HG03565 (cell line): ENCODE measurements around the gene MIX23.

ENCODE experiments used
- ATAC-seq: cut with Tn5 transposase; IDR thresholded peaks from one replicate; pipeline ENCODE4 v1.9.1; 2021; ENCODE audit warnings: mild to moderate bottlenecking, moderate library complexity; ENCODE audit not compliant: unreplicated experiment

The MIX23 gene

DNA sequence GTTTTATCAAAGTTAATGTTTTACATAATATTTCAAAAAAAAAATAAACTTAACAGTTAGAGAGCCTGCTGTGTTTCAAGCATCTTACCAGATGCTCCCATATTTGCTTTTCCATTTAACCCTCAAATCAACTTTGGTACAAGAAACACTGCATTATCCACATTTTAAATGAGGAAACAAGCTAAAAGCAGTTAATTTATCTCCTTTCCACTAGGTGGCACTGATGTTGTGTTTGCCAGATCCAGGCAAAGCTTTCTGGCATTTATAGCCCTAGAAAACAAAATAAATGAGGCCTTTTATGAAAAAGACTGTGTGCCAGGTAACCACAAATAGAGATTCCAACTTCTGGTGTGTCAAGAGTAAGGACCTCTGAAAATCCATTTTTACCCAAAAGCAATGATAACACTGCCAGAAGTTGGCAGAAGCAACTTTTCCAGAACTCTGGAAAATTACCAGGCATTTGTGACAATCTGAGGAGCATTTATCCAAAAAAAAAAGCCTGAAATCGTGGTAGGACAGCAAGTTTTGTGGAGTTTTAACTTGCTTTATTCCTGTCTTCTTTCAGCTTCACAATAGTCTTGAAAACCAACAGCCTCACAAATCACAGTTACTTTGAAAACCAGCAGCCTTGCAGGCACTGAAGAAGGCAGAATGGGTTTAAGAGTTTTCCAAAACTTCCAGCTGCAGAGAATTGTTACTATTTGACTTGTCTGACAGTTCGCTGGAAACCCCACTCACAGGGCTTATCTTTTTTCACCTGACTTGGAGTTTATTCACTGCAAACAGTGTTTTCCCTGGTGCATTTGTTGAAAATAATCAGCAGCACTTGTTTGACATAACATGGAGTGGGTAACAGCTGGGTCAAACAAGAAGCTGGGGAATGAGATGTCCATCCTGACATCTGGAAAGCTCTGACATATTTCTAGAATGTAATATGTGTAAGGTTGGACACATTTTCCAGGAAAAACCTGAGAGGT is 10.1 kb upstream of the MIX23 start:
- ATAC-seq = no peak

GRCh38 chr3:122391681-122392446 is 8.8 kb upstream of the MIX23 start:
- no peak for ATAC-seq

DNA sequence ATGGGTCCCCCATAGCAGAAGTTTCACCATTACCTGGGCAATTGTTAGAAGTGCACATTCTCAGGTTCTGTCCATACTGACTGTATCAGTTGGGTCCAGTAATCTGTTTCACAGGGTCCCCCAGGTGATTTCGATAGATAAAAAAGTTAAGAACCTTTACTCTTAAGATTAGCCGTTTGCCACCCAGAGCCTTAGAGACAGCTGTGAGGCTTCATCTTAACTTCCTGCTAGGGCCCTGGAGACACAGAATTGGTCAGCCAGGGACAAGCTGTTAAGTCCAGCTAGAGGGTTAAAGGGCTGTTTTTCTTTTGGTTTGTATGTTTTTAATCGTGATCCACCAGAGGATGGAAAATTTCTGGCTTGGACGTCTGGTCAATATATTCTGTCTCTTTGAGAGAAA is 7.6 kb upstream of the MIX23 start:
- ATAC-seq = no peak

- ATAC-seq = no peak
Measured at GRCh38 chr3:122389892-122390291, 6.9 kb upstream of the MIX23 start.

DNA sequence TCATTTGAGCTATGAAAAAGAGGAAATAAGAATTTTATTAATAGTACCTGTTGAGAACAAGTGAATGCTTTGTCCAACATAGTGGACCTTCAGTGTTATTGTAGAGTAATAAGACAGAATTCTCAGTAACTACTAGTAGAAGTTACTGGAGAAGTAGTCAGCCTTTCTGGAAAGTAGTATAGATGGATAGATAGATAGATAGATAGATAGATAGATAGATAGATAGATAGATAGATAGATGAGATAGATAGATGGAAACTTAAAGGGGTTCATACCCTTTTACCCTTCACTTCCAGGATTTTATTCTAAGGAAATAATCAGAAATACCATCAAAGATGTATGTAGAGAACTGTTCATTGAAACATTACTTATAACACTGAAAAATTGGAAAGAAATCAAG is 6.2 kb upstream of the MIX23 start:
- ATAC-seq = no peak

DNA sequence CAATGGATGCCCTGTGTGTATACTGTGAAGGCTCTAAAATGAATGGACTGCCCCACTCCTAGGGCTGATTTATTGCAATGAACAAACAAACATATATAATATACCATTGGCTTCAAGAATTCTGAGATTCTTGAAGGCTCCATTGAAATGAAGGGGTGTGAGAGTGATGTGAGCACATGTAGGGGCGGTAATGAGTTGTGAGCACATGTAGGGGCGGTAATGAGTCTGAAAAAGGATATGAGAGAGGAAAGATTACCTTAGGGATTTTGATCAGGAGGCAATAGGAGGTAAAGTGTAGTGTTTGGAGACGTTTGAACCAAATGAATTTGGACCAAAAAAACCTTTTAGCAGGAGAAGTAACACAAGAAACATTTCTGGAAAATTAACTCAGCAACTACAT is 4.7 kb upstream of the MIX23 start:
- ATAC-seq = no peak

DNA sequence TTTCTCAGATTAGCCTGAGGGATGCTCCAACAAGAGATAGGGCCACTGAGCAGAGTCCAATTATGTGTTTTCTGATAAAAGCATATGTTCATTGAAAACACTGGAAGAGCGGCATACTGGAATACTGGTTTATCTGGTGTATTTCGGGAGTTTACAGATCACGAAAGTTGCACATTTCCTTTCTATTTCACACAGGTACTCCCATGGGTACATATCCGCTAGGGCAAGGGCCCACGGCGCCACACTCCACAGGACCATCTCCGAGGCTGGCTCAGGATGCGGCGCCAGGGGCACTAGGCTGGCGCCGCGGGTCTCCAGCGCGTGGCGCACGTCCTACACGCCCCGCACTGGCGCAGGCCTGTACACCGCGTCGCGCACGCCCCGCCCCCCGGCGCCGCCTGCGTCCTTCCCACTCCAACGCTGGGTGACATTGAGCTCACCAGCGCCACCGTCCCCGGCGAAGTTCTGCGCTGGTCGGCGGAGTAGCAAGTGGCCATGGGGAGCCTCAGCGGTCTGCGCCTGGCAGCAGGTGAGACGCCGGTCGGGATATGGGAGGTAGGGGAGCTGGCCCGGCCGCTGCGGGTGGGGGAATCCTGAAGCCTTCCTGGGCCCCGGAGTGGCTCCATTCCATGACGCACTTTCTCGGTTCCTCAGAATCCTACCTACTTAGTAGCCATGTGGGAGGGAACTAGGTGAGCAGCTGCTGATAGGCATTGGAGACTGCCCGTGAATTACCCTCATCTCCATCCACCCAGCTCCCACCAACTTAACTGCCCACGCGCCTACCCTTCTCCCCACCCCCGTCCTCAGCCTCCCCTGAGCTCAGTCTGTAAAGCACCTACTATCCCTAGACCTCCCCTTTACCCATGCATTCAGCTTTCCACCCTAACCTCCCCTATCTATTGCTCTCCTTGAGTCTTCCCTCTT is 1.0 kb upstream of the MIX23 start, which contains the start of gene FAM162A:
Gene FAM162A (plus strand): TSS at position 412 of the 927 bp plus-strand sequence. CDS start 84 bp downstream, at position 496.
- peak; percentile 90 for ATAC-seq

GRCh38 chr3:122377975-122378374 is 5.1 kb downstream of the MIX23 start:
- no peak for ATAC-seq

GRCh38 chr3:122374034-122374433 is 9.0 kb downstream of the MIX23 start:
- ATAC-seq = no peak

- no peak for ATAC-seq
Measured at GRCh38 chr3:122366379-122366749, 16.7 kb downstream of the MIX23 start.

DNA sequence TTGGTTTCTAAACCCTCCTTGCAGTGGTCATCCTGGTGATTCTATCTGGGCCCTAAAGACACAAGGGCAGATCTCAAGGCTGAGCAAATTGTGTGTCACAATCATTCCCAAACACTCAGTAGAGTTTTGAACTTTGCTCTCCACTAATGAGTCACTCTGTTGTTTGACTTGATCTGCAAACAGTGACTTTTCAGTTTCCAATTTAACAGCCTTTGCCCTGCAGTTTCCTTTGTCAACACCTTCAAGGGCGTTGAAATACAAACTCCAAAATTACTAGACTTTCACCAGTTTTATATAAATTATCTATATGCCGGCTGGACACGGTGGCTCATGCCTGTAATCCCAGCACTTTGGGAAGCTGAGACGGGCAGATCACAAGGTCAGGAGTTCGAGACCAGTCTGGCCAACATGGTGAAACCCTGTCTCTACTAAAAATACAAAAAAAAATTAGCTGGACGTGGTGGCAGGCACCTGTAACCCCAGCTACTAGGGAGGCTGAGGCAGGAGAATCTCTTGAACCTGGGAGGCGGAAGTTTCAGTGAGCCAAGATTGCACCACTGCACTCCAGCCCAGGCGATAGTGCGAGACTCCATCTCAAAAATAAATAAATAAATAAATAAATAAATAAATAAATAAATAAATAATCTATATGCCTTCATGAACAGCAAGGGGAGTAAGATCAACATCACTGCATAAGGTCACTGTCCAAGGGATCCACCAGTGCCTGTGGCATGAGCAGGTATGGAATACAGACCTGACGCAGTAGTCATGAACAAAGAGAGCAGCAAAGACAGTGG is 17.3 kb downstream of the MIX23 start:
- ATAC-seq = peak; percentile 73

GRCh38 chr3:122365073-122365472 is 18.0 kb downstream of the MIX23 start:
- ATAC-seq = peak; percentile 31

- no peak for ATAC-seq
Measured at GRCh38 chr3:122364490-122364889, 18.5 kb downstream of the MIX23 start.

DNA sequence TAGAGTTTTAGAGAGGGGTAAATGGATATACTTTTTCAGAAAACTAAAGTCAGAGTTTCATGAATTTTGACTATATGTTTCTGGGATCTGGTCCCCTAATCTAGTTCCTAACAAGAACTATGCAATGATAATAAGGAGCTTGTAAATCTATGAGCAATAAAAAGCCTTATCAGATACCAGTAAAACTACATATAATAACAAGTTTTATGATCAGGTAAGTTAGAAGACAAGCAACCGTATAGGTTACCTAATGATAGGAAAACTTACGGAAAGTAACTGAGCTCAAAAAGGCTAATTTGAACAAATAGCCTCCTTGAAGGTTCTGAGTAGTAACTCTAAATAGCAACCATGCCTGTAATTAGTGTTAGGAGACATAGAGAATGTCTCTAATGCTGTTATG is 21.0 kb downstream of the MIX23 start:
- ATAC-seq = no peak

GRCh38 chr3:122358703-122359032 is 24.4 kb downstream of the MIX23 start:
- ATAC-seq = no peak

- no peak for ATAC-seq
Measured at GRCh38 chr3:122357828-122358702, 25.0 kb downstream of the MIX23 start.

GRCh38 chr3:122356402-122356801 is 26.6 kb downstream of the MIX23 start:
- ATAC-seq = no peak

- ATAC-seq = no peak
Measured at GRCh38 chr3:122355612-122356011, 27.4 kb downstream of the MIX23 start.

DNA sequence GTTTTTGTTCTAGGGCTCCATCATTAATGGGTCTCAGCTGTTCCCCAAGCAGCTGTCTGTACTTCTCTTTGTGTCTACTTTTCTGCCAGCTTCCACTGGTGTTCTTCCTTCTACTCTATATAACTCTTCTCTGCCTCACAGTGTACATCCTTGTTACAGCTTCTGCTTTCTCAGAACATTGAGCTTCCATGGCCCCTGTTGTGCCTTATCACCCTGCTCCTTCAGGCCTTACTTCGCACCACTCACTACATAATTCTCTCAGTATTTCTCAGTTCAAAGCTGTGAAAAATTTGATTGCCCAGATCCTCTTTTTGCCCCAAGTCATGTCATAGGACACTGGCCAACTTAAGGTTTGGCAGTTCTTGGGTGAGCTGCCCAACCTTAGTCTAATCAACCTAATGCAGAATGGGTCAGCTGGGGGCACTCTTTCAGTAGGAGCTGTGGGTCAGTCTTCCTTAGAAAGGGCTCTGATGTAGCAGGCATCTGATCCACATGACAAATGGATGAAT is 29.1 kb downstream of the MIX23 start:
- ATAC-seq = no peak
